H1 (cell line): Measurements from ENCODE around the gene SOX8. TPM values are rescaled to one million over a fixed set of nuclear protein-coding genes. Genes with fewer than 3 reads are reported as not detected.

Source experiments
- NRF1 ChIP-seq: IDR thresholded peaks from 2 replicates; pipeline ENCODE4 v1.6.1; 2011; ENCODE audit warnings: mild to moderate bottlenecking, low read depth, low read length, improper control_type of control experiment
- RNF2 ChIP-seq: fragments of 200-900, 300-1000 bp; sonication (generic); IDR thresholded peaks from 2 replicates; pipeline ENCODE4 v1.7.1; 2016; ENCODE audit warnings: borderline replicate concordance, low read depth, mild to moderate bottlenecking, antibody characterized with exemption, low read length; ENCODE audit not compliant: poor library complexity, severe bottlenecking; ENCODE audit errors: missing control alignments
- SIRT6 ChIP-seq: IDR thresholded peaks from one replicate; pipeline ENCODE4 v1.7.1; 2012; ENCODE audit warnings: low read length, inconsistent platforms
- TCF12 ChIP-seq: IDR thresholded peaks from 2 replicates; pipeline ENCODE4 v1.6.1; 2011; ENCODE audit warnings: low read depth, mild to moderate bottlenecking, low read length
- polyA plus RNA-seq, 7 experiments: library from polyadenylated mRNA; depleted of rRNA in 3 of 7; stranded (reverse) in 5 of 7; unstranded in 2 of 7; fragments of >200 nt in 5 of 7; fragments of 200-250 nt in 2 of 7; gene quantifications; 1 replicate in 5 of 7; 2 replicates in 1 of 7; 4 replicates in 1 of 7; pipeline versions ENCODE4 v1.2.1 to v1.2.3, GENCODE V29; 2011 to 2013; ENCODE audit warnings: missing spikeins in 2 of 7, mixed read lengths in 2 of 7
- total RNA-seq: library from RNA; stranded (reverse); fragmentation: NEBNext Ultra II Directional; extraction: Animal tissue kit (Norgen Biotek cat#: 25700); gene quantifications from 2 replicates; pipeline ENCODE4 v1.2.1, GENCODE V29; 2021

The SOX8 gene
- total and polyA plus RNA-seq, 2 of the 8 experiments (the other 6 are each of a cell fraction or from before 2014, with no cell fraction given): 2.2 to 5.7 TPM

DNA sequence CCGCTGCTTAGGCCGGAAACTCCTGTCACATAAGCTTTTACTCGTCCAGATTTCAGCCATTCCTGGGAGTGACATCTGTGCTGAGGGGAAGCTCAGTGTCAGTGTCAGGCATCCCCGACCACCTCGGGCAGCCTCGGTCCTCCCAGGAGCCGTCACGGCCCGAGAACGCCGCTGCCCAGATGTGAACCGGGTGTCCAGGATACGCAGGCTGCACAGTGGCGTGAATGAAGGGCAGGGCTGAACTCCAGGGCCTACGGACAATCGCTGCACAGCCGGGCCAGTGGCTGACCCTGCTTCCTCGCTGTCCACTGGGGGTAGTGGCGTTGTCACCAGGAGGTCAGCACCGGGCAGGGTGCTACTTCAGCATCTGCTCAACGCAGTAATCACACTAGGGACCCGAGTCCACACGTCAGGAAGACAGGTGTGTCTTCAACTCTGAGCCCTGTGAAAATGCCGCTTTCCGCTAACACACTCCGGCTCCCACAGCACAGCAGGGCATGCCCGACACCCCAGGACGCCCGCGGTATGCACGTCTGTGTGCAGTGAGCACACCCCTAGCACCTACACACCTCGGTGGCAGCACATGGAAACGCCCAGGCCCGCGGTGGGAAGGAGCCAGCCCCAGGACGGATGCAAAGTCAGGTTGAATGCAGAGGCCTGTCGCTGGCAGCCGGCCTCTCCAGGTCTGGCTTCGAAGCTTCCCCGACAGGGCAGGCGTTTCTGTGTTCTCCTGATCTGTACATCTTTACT is 13.8 kb upstream of the SOX8 start (continued):
- no peak for TF ChIP-seq SIRT6
- no peak for TF ChIP-seq TCF12
- no peak for TF ChIP-seq RNF2
- TF ChIP-seq NRF1: no peak
